Hypothalamus (tissue), 51 donors: Measurements from ENCODE around the gene ADCYAP1R1.

Experiments
- DNase-seq, 51 donors: peaks; one replicate each; lab custom pipeline; 2025; lab: John Stamatoyannopoulos, UW

ADCYAP1R1 gene

DNA sequence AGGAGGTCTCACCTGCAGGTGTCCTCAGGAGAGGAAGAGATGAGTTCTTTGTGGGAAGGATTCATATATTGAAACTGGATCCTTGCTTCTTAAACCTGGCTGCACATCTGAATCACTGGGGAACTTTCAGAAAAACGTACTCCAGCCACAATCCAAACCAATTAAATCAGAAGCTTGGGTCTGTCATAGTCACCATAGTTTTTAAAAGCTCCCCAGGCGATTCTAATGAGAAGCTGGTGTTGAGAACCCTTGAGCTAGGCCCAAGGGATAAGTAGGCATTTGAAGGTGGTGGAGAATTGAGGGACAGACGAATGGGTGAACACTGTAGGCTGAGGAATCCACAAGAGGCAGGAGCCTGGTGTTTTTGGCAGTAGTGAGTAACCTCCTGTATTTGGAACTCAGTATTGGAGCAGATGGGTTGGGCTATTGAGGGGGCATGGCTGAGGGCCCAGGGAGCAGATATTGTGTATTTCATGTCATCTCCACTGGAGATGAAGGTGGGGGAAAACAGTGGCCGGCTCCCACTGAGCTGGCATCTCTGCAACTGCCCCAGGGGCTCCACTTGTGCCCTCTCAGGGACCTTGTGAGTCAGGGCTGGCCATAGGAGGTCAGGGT is 14.5 kb downstream of the ADCYAP1R1 start:
- DNase-seq, result no peak

DNA sequence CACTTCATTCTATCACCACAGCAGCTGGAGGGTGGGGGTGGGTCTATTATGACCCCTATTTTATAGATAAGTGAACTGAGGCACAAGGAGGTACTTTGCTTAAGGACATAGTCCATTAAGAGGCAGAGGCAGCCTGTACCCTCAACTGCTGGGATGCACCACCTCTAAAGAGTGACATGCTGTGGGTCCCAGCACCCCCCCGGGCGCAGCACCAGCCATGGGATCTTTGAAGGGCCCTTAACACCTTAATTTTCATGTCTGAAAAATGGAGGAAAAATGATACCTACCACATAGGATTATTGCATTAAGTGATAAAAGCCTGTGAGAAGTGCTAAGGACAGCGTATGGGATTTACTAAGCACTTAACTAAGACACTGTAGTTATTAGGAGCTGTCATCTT is 15.4 kb downstream of the ADCYAP1R1 start:
- DNase-seq, result no peak

DNA sequence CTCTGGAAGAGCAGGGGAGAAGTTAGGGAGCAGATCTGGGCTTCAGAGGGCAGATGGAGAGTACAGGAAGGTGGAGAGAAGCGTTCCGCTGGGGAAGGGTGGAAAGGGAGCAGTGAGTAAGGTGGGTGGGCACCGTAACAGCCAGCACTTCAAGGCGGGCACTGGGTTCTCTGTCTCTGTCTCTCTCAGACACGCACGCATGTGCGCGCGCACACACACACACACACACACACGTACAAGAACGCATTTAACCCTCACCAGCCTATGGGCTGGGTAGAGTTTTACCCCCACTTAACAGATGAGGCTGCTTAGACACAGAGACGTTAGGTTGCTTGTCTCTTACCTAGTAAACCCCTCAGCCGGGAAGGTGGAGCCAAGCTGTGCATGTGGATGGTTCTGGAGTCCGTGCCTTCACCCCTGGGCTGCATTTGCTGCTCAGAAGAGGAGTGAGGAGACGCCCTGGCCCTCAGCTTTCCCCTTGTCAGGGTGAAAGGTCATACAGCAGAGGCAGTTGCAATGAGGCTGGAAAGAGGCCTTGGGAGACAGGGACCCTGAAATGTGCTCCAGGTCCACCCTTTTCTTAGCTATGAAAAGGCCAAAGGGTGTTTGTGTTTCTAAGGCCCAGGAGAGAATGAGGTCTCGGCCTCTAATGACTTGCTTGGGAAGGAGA is 16.0 kb downstream of the ADCYAP1R1 start:
- DNase-seq, result no peak

DNA sequence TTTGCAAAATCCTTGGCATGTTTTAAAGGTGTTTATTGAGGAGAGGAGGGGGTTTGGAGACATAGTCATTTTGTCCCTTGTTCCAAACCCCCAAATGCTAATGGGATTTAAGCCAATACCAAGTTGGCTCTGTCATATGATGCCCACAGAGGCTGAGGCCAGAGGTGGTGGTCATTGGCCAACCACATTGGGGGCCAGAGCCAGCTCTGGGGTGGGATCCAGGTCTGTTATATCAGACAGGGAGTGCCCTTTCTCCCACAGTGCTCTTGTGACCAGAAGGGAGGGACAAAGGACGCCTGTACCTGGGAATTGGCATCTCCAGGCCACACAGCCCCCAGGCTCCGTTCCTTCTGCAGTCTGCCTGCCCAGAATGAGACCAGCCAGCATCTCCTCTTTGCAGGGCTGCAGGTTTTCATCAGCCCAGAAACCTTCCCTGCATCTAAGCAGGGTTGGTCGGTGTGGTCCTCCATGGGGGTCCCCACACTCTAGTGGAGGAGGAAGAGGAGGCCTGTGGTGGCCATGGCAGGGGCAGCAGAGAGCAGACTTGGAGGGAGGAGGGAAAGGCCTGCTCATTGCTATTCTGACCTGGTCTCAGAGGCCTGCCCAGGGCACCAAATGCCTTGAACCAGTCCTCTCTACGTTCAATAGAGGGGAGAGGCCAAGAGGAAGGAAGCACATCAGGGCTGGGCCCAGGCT is 17.9 kb downstream of the ADCYAP1R1 start:
- DNase-seq, result no peak

DNA sequence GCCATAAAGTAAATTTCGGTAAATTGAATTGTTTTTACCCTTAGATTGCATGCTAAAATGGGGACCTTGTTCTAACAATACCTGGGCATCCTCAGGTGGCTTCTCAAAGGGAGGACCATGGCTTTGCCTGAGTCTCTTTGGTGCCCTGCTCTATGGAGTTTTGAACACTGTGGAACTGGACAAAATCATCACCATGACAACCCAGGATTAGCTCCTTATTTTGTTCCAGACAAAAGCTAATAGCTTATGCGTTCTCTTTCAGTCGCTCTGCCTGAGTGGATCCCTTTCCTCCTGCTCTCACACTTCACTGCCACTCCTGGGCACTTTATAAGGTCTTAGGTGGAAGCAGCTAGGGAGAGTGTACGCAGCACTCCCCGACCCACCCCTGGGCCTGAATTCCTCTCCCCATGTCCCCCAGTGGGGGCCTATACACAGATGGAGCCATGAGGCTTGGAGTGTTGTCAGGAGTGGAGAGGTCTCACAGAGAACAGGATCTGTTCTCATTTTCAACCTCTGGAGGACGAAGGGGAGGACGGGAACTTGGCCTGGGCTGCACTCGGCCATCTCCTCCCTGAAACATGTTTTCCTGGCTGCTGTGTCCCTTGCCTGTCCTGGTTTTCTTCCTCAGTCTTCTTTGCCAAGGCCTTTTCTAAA is 19.0 kb downstream of the ADCYAP1R1 start:
- peak in 11 of 51 donors; percentile 15 to 58 (median 31) for DNase-seq

DNA sequence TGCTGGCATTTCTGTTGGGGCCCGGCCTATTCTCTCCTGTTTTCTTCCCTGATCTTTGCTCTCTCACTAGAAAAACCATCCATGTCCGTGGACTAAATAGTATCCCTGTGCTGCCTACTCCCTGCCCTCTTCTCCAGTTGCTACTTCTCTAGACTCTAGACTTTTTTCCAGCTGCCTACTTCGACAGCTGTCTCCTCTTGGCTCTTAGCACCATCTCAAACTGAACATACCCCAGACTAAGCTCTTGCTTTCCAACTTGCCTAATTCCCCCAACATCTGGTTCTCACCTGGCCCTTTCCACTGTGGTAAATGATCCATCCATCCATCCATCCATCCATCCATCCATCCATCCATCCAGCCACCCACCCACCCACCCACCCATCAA is 19.5 kb downstream of the ADCYAP1R1 start:
- no peak for DNase-seq

DNA sequence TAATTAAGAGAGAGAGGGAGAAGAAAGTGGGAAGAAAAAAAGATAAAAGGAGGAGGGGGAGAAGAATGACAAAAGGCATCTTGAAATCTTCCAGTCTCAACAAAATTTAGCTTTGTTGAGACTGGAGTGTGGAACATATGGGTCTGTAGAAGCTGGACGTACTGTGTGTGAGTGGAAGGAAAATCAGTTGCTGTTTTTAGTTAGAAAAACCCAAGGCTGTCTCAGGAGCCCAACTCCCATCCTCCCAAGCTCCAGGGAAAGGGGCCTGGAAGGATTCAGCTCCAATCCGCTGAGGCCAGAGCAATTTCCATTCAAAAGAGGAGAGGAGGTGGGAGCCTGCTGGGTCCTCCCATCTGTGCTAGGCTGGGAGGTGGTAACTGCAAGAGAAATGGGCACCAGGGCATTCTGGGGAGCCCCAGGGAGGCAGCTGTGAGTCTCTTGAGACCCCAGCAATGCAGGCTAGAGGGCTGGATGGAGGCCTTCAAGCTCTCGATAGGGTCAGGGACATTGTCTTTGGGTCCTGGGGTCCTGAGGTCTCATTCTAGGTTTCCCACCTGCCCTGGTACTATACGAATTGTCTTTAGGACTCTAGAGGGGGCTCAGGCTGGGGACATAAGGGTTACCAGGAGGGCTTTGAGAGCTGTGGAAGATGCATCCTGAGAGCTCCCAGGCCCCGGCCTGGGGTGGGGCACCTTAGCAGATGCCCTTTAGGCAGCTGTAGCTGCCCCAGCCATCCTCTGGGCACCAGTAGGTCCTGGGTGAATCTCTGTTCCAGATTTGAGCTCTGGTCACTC is 21.4 kb downstream of the ADCYAP1R1 start:
- no peak for DNase-seq

DNA sequence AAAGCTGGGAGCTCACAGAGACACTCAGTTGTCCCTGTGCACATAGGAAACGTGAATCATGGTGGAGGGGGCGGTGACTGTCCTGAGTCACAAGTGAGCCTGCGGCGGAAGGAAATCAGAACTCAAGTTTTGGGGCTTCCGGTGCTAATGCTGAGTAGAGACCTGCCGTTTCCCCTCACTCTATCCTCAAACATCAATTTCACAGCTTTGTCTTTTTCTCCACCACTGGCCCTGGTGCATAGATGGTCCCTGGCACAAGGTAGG is 21.9 kb downstream of the ADCYAP1R1 start:
- DNase-seq, result peak in 1 of 51 donors; percentile 57

DNA sequence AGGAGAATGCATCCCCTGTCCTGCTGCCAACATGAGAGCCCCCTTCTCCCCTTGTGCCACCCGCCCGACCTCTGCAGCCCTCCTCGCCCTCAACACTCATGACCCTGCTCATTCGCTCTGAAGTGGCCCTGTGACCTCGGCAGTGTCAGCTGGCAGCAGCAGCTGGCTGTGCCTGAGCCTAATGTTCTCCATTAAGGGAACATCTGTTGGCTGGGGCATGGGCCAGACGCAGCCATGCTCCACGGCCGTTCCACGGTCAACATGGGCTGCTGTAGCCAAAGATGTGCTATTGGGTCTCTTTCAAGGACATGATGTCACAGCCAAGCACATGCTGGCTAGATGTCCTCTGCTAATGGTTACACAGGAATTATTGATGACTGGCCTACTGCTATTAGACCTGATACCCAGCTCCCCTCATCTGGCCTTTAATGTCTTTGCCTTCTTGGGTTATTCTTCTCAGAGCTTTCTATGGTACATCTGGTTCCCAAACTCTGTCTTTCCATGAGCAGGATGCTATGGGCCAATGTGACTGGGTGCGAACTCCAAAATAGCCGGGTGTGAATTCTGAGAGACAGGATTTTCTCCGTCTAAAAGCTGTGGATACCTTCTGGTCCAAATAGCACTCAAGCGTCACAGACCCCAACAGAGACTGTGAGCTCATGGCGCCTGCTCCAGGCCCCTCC is 22.4 kb downstream of the ADCYAP1R1 start:
- peak in 1 of 51 donors; percentile 30 for DNase-seq

DNA sequence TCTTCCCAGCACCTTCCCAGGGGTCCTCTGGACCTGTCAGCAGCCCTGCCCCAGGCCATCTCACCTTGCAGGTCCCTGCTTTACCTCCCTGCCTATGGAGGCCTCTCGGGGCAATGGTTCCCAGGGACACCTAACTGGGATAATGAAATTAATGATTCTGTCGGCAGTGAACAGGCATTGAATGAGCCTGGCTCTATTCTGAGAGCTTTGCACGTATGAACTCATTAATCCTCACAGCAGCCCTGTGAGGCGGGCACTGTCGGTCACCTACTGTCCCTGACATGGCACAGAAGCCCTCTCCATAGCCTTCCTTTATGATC is 22.9 kb downstream of the ADCYAP1R1 start:
- DNase-seq, result no peak

DNA sequence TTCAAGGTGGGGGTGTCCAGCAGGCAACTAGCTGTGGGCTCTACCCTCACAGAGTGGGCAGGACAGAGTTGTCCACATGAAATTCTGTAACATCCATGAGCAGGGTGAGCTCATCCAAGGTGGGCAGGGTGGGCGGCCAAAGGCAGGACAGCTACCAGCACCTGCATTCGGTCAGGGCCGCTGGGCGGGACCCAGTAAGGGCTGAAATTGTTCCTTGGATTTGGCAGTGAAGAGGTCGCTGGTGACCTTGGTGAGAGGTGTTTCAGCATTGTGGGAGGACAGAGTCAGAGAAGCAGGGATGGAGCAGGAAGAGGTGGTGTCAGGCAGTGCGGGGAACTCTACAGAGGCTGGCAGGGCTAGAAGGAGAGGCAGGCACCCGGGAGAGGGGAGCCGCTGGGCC is 23.9 kb downstream of the ADCYAP1R1 start:
- DNase-seq, result no peak

DNA sequence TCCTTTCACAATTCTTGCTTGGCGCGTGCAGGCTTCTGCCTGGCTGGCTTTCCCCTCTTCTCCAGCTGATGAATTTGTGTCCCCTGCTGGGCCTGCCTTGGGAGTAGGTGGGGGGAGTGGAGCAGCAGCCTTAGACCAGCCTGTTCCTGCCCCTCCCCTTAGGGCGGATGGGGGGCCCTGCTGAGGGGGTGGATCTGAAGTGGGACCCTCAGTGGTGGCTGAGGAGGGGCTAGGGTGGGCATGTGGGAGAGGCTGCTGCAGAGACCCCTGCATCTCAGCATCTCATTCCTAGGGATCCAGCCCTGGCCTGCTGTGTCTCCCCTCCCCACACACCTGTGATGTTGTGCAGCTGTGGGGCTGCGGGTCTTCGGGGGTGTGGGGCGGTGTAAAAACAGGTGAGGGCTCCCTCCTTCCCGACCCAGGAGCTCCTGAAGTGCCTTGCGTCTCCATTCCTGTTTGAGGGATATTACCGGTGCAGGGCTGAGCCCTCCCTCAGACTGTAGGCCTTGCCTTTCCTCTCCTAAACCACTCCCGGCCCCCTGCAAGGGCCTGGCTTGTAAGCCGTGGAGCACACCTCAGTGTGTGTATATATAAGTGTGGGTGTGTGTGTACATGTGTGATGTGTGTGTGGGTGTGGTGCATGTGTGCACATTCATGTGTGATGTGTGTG is 24.7 kb downstream of the ADCYAP1R1 start:
- DNase-seq, result no peak

DNA sequence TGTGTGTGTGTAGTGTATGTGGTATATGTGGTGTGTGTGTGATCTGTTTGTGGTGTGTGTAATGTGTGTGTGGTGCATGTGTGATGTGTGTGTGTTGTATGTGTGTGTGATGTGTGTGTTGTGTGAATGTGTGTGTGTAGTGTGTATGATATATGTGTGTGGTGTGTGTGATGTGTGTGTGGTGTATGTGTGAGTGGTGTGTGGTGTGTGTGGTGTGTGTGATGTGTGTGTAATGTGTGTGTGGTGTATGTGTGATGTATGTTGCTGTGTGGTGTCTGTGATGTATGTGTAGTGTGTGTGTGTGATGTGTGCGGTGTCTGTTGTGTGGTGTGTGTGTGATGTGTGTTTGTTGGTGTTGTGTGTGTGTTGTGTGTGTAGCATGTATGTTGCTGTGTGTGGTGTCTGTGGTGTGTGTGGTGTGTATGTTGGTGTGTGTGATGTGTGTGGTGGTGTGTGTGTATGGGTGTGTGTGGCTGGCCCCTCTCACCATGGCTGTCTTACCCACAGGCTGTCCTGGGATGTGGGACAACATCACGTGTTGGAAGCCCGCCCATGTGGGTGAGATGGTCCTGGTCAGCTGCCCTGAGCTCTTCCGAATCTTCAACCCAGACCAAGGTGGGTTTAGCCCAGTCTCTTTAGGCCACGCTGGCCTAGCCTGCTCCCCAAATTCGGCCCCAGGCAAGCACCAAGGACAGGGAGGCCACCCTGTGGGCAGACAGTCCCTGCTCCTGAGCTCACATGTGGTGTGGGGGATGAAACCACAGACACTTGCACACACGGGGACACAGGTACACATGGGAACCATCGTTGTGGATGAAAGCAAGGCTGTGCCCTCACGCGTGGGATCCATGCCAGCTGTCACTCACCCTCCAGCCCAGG is 25.6 kb downstream of the ADCYAP1R1 start:
- DNase-seq, result no peak

DNA sequence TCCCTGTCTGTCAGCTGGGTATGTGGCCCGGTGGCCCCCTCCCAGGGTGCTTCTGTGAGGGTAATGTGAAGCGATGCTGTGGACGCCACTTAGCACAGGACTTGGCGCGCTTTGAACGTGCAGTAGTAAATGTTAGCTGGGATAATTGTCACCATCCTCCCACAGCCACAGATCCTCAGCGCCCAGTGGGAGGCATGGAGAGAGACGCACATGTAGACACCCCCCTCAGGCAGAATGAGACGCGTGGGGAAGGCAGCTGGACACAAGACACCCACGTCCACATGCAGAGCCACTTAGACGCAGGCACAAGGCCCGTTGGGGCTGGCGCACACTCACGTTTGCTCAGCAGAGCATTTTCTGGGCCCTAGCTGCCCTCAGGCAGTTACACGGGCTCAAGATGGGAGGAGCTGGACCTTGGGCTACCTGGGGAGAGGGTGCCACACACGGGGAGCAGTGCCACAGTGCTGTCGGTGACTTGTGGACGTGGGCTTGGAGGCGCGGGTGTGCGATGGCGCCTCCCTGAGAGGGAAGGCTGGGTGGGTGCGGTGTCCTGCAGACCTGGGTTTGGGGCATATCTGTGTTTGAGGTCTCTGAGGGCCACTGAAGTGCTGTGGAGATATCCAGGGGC is 26.4 kb downstream of the ADCYAP1R1 start:
- DNase-seq, result peak in 1 of 51 donors; percentile 53

DNA sequence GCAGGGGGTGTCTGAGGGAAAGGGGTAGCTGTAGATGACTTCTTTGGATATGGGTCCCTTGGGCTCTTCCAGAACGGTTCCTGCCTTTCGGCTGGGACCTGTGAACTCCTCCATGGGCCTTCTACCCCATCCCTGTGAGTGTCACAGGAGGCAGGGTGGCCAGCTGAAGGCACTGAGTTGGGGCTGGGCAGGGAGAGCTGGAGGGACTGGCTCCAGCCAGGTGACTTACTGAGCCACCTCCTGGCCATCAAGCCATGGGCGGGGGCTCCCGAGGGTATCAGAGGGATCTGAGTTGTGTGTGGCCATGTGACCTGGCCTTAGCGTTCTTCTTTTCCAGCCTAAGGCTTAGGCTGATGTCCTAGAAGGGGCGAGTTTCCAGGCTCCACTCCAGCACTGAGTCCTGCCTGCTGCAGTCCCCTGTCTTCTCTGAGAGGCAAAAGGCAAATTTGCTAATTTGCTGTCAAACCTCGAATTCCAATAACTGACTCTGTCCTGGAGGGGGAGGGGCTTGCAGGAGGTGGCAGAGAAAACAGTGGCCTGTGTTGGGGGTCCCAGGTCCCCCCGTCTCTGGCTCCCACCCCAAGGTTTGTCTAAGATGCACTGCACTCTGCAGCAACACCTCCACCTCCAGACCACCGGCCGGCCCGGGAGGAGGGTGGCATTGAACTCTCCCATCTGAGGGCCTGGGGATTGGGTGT is 27.2 kb downstream of the ADCYAP1R1 start:
- no peak for DNase-seq

DNA sequence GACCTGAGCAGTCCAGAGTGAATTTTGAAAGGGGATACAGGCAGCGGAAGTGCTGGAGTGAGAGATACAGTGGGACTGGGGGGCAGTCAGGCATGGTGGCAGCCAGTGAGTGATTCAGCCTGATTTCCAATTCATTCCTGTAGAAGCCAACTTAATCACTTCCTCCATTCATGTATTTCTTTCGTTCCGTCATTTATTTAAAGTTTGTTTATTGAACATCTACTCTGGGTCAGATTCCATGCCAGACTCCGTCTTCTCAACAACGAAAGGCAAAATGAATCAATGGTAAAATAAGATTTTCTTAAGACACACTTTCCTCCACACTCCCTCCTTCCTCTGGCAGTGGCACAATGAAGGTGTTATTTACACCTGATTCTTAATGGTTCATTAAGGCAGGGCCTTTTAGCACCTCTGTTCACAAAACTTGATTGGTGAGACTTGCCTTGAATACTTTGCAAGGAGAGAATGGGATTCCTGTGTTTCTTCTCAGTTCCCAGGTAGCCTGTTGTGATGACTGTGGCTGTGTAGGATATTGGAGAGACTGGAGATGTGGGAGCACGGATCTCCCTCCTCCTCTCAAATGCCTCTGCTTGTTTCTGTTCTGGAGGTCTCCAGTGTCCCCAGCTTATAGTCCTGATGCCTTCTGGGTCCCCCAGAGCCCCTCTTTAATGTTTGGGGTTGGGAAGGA is 27.9 kb downstream of the ADCYAP1R1 start:
- no peak for DNase-seq

DNA sequence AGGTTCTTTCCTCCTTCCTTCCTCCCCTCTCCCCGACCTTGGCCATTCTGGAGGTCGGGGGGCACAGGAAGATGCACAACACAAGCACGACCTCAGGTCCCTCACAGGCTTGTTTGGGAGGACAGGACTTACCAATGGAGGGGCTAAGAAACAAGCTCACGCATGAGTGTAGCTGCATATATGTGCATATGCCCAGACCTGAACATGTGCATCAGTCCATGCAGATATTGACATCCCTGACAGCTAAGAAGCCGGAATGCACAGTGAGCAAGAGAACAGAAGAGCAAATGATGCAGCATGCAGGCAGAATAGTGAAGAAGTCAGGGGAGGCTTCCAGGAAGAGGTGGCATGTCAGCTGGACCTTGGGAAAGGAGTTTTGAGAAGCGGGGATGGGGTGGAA is 28.7 kb downstream of the ADCYAP1R1 start:
- no peak for DNase-seq
